Upper lobe of left lung (tissue), 6 donors: ENCODE measurements around the gene CCT2. TPM values are rescaled to one million over a fixed set of nuclear protein-coding genes. Genes with fewer than 3 reads are reported as not detected.
A peak's percentile ranks its signal among the peaks of the same experiment; 100 is the strongest.

Experiments
- ATAC-seq, 2 donors: fragments of 200-7000 bp; cut with Tn5 transposase; one replicate each; pipeline ENCODE4 v1.9.1; 2022; ENCODE audit warnings: mild to moderate bottlenecking in 2 of 2, moderate library complexity in 2 of 2; ENCODE audit not compliant: low FRiP score in 2 of 2
- DNase-seq, 2 donors: peaks; one replicate each; pipeline ENCODE4 v3.0.0-alpha.2; 2019 to 2020
- H3K27ac ChIP-seq, 4 donors: fragments of 200-600 bp; sonication (generic); one replicate each; pipeline ENCODE4 v1.5.1; 2016 to 2019
- H3K27me3 ChIP-seq, 4 donors: fragments of 200-600 bp; sonication (generic); one replicate each; pipeline ENCODE4 v1.5.1; 2017 to 2019
- H3K36me3 ChIP-seq, 4 donors: fragments of 200-600 bp; sonication (generic); one replicate each; pipeline ENCODE4 v1.5.1; 2016 to 2019
- H3K4me1 ChIP-seq, 4 donors: fragments of 200-600 bp; sonication (generic); one replicate each; pipeline ENCODE4 v1.5.1; 2018 to 2019
- H3K4me3 ChIP-seq, 4 donors: fragments of 200-600 bp; sonication (generic); one replicate each; pipeline ENCODE4 v1.5.1; 2017 to 2019; ENCODE audit warnings: mild to moderate bottlenecking in 2 of 4, moderate library complexity in 1 of 4
- H3K9me3 ChIP-seq, 4 donors: fragments of 200-600 bp; sonication (generic); one replicate each; pipeline ENCODE4 v1.5.1; 2018 to 2019
- CTCF ChIP-seq, 6 experiments: fragments of 450-650 bp in 4 of 6; fragments of 200-600 bp in 2 of 6; sonication (generic) in 2 of 6; IDR thresholded peaks; one replicate each; pipeline ENCODE4 v1.5.1; 2016 to 2019; ENCODE audit warnings: antibody characterized with exemption in 6 of 6
- EP300 ChIP-seq, 4 donors: sonication (generic); formaldehyde crosslinking; IDR thresholded peaks; one replicate each; pipeline ENCODE4 v1.5.1; 2017; ENCODE audit warnings: antibody characterized with exemption in 4 of 4, control low read depth in 2 of 4
- POLR2A ChIP-seq, 4 donors: fragments of 450-650 bp; IDR thresholded peaks; one replicate each; pipeline ENCODE4 v1.5.1; 2016 to 2017; ENCODE audit warnings: antibody characterized with exemption in 4 of 4, mild to moderate bottlenecking in 2 of 4
- POLR2AphosphoS5 ChIP-seq, 2 donors: sonication (generic); formaldehyde crosslinking; IDR thresholded peaks; one replicate each; pipeline ENCODE4 v1.5.1; 2017; ENCODE audit warnings: antibody characterized with exemption in 2 of 2
- WGBS, 2 donors: methylation state at CpG; one replicate each; pipeline ENCODE4 v1.1.5; 2017 to 2018; 5-methylcytosine and 5-hydroxymethylcytosine counted together
- total RNA-seq, 6 donors: library from RNA; depleted of rRNA in 4 of 6; stranded (reverse); fragments of >200 nt in 4 of 6; gene quantifications; one replicate each; pipeline versions ENCODE4 v1.1.0 to v1.2.1, GENCODE V29; 2016 to 2021
- donor health status: DM: no; HTN: no; CAD: no; lungs with moderate emphysema.
- donor health status: DM: no; HTN: yes; CAD: no; lungs with severe emphysema.

CCT2 gene
- total RNA-seq, 6 donors from 2014 or later: 28.1 to 117 (median 91.0) TPM

GRCh38 chr12:69608114-69608513, 22.9 kb downstream of the CCT2 start:
- 64 to 66% methylated on average over 2 of the region's 2 CpGs for WGBS, 2 donors
- no peak for TF ChIP-seq POLR2A (IDR thresholded peaks at IDR 0.05)

GRCh38 chr12:69610126-69610525, 24.9 kb downstream of the CCT2 start:
- WGBS, 2 donors: 95 to 96% methylated on average over 10 to 15 of the region's 15 CpGs
- H3K27ac ChIP-seq: no peak overlapping the region
- peak in 1 of 2 donors; percentile 34 for ATAC-seq
- H3K36me3 ChIP-seq: no peaks in the 10 kb centered on the region
- no peaks in the 10 kb centered on the region for H3K4me1 ChIP-seq
- H3K9me3 ChIP-seq: no peaks in the 10 kb centered on the region
- peak in 1 of 2 donors; percentile 47 for DNase-seq
- H3K27me3 ChIP-seq: no peaks in the 10 kb centered on the region
- no peak overlapping the region for H3K4me3 ChIP-seq
- TF ChIP-seq POLR2A (IDR thresholded peaks at IDR 0.05) (no peak), EP300 (IDR thresholded peaks at IDR 0.05) (no peak), POLR2AphosphoS5 (IDR thresholded peaks at IDR 0.05) (no peak), CTCF (IDR thresholded peaks at IDR 0.05) (no peak)

More at GRCh38 chr12:69608114-69608513, 22.9 kb downstream of the CCT2 start:
- ATAC-seq (no peak), DNase-seq (no peak)
- peaks cover 0 to 4% (median under 1%) of the 10 kb centered on the region in 4 donors for H3K36me3 ChIP-seq
- H3K9me3 ChIP-seq: no peaks in the 10 kb centered on the region
- H3K27me3 ChIP-seq: no peaks in the 10 kb centered on the region
- no peak overlapping the region for H3K4me3 ChIP-seq
- no peak overlapping the region for H3K27ac ChIP-seq
- no peaks in the 10 kb centered on the region for H3K4me1 ChIP-seq

DNA sequence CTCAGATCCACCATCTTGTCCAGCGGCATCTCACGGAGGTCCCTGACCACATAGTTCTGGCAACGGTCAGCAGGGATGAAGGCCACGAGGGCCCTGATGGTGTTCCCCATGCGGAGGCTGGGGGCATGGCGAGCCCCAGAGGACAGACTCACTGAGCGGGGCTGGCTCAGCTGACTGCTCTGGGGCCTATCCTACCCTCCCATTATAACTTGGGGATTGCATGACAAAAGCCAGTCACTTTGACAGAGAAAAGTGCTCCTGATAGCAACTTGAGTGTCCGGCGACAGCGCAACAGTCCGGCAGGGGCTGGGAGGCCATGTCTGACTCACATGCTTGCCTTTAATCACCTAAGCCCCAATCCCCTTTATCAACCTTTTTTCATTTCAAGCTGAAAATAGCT, 25.5 kb downstream of the CCT2 start, which contains the start of gene LRRC10:
TSS of gene LRRC10 (minus strand) at position 179 of the 400 bp plus-strand sequence. CDS start at position 110, 69 bp downstream.
- H3K36me3 ChIP-seq: no peaks in the 10 kb centered on the region
- H3K27ac ChIP-seq: no peak within 1 kb of the TSS
- no peak within 1 kb of the TSS for H3K4me3 ChIP-seq
- ATAC-seq (peak in 1 of 2 donors; percentile 26), DNase-seq (peak in 1 of 2 donors; percentile 33)
- 94 to 96% methylated on average over 11 of the region's 11 CpGs for WGBS, 2 donors
- no peaks in the 10 kb centered on the region for H3K27me3 ChIP-seq
- TF ChIP-seq POLR2A (IDR thresholded peaks at IDR 0.05) (no peak), CTCF (IDR thresholded peaks at IDR 0.05) (no peak), POLR2AphosphoS5 (IDR thresholded peaks at IDR 0.05) (no peak), EP300 (IDR thresholded peaks at IDR 0.05) (no peak)
- H3K4me1 ChIP-seq: no peaks in the 10 kb centered on the region
- H3K9me3 ChIP-seq: no peaks in the 10 kb centered on the region

GRCh38 chr12:69613351-69613750, 28.1 kb downstream of the CCT2 start:
- Histone ChIP-seq H3K4me1 (no peaks in the 10 kb centered on the region), H3K36me3 (no peaks in the 10 kb centered on the region), H3K27me3 (no peaks in the 10 kb centered on the region), H3K27ac (no peak overlapping the region), H3K4me3 (no peak overlapping the region), H3K9me3 (no peaks in the 10 kb centered on the region)
- TF ChIP-seq POLR2A (IDR thresholded peaks at IDR 0.05): no peak
- TF ChIP-seq EP300 (IDR thresholded peaks at IDR 0.05): no peak
- no peak for TF ChIP-seq CTCF (IDR thresholded peaks at IDR 0.05)
- TF ChIP-seq POLR2AphosphoS5 (IDR thresholded peaks at IDR 0.05): no peak
- ATAC-seq: no peak
- no peak for DNase-seq

- DNase-seq (peak in 1 of 2 donors; percentile 36), ATAC-seq (peak in 1 of 2 donors; percentile 10)
- WGBS, 2 donors: 77 to 79% methylated on average over 13 to 14 of the region's 14 CpGs
These were observed 30.8 kb downstream of the CCT2 start for GRCh38 chr12:69616025-69616424.

More at GRCh38 chr12:69616025-69616424, 30.8 kb downstream of the CCT2 start:
- Histone ChIP-seq H3K27ac (no peak overlapping the region), H3K4me3 (no peak overlapping the region), H3K9me3 (no peaks in the 10 kb centered on the region), H3K36me3 (no peaks in the 10 kb centered on the region), H3K27me3 (no peaks in the 10 kb centered on the region), H3K4me1 (no peaks in the 10 kb centered on the region)
- no peak for TF ChIP-seq POLR2A (IDR thresholded peaks at IDR 0.05)
- no peak for TF ChIP-seq CTCF (IDR thresholded peaks at IDR 0.05)
- no peak for TF ChIP-seq POLR2AphosphoS5 (IDR thresholded peaks at IDR 0.05)
- no peak for TF ChIP-seq EP300 (IDR thresholded peaks at IDR 0.05)
